ENCODE results near the gene WASF3. TPM values are rescaled to one million over a fixed set of nuclear protein-coding genes. Genes with fewer than 3 reads are reported as not detected.

WASF3 gene
- total RNA-seq, 3 donors from 2014 or later (not counting 1 experiment from before 2014, with no cell fraction given): 0.61 TPM; not detected in 2

DNA sequence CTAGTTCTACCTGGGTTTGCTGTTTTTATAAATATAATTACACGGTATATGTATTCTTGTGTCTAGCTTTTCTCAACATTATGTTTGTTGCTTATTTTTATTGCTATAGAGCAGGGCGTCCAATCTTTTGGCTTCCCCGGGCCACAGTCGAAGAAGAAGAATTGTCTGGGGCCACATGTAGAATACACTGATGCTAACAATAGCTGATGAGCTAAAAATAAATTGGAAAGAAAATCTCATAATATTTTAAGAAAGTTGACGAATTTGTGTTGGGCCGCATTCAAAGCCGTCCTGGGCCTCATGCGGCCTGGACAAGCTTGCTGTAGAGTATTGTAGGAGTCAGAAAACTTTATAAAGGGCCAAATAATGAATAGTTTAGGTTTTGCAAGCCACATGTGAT, 169.2 kb downstream of the WASF3 start:
- Mint-ChIP-seq H3K36me3 (no peaks in the 10 kb centered on the region), H3K27ac (no peak overlapping the region)
- ATAC-seq: no peak

GRCh38 chr13:26727122-26727521, 169.6 kb downstream of the WASF3 start:
- Mint-ChIP-seq H3K27ac (no peak overlapping the region), H3K36me3 (no peaks in the 10 kb centered on the region), H3K27me3 (ENCODE audit: low read depth in 2 of 2) (peaks cover 4 to 11% of the 10 kb centered on the region in 2 donors), H3K4me3 (no peak overlapping the region), H3K9me3 (peaks cover 0 to 2% of the 10 kb centered on the region in 2 donors), H3K4me1 (peaks cover 10 to 15% of the 10 kb centered on the region in 2 donors)
- DNase-seq (no peak), ATAC-seq (no peak)
- H3K27ac ChIP-seq (ENCODE audit: low read length): no peak overlapping the region
- H3K4me3 ChIP-seq (ENCODE audit: low read length): no peak overlapping the region
- intact Hi-C loops (cut with micrococcal nuclease): no loop called here
- no peaks in the 10 kb centered on the region for H3K36me3 ChIP-seq (ENCODE audit: control insufficient read depth, insufficient read depth, low read length)
- H3K9me3 ChIP-seq (ENCODE audit: control insufficient read depth, insufficient read depth, low read length): no peaks in the 10 kb centered on the region
- 84% methylated on average over 3 of the region's 3 CpGs for WGBS (ENCODE audit: insufficient coverage)
- TF ChIP-seq, protein P1, sequence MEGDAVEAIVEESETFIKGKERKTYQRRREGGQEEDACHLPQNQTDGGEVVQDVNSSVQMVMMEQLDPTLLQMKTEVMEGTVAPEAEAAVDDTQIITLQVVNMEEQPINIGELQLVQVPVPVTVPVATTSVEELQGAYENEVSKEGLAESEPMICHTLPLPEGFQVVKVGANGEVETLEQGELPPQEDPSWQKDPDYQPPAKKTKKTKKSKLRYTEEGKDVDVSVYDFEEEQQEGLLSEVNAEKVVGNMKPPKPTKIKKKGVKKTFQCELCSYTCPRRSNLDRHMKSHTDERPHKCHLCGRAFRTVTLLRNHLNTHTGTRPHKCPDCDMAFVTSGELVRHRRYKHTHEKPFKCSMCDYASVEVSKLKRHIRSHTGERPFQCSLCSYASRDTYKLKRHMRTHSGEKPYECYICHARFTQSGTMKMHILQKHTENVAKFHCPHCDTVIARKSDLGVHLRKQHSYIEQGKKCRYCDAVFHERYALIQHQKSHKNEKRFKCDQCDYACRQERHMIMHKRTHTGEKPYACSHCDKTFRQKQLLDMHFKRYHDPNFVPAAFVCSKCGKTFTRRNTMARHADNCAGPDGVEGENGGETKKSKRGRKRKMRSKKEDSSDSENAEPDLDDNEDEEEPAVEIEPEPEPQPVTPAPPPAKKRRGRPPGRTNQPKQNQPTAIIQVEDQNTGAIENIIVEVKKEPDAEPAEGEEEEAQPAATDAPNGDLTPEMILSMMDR (IDR thresholded peaks at IDR 0.05): no peak
- no peaks in the 10 kb centered on the region for H3K27me3 ChIP-seq (ENCODE audit: control insufficient read depth, insufficient read depth, low read length)
- H3K4me1 ChIP-seq (ENCODE audit: control insufficient read depth, insufficient read depth, low read length): peaks cover 4% of the 10 kb centered on the region

More for the DNA sequence above, 169.2 kb downstream of the WASF3 start:
- Mint-ChIP-seq H3K4me1 (peaks cover 14 to 20% of the 10 kb centered on the region in 2 donors), H3K9me3 (peaks cover 0 to under 1% of the 10 kb centered on the region in 2 donors), H3K4me3 (no peak overlapping the region), H3K27me3 (ENCODE audit: low read depth in 2 of 2) (peaks cover 2 to 7% of the 10 kb centered on the region in 2 donors)
- no peak for DNase-seq
- Histone ChIP-seq H3K4me1 (ENCODE audit: control insufficient read depth, insufficient read depth, low read length) (peaks cover 8% of the 10 kb centered on the region), H3K36me3 (ENCODE audit: control insufficient read depth, insufficient read depth, low read length) (no peaks in the 10 kb centered on the region), H3K27me3 (ENCODE audit: control insufficient read depth, insufficient read depth, low read length) (no peaks in the 10 kb centered on the region), H3K4me3 (ENCODE audit: low read length) (no peak overlapping the region), H3K27ac (ENCODE audit: low read length) (no peak overlapping the region), H3K9me3 (ENCODE audit: control insufficient read depth, insufficient read depth, low read length) (no peaks in the 10 kb centered on the region)
- intact Hi-C loops (cut with micrococcal nuclease): no loop called here
- WGBS (ENCODE audit: insufficient coverage): 93% methylated on average over 8 of the region's 8 CpGs
- TF ChIP-seq, protein P1 (IDR thresholded peaks at IDR 0.05): no peak

DNA sequence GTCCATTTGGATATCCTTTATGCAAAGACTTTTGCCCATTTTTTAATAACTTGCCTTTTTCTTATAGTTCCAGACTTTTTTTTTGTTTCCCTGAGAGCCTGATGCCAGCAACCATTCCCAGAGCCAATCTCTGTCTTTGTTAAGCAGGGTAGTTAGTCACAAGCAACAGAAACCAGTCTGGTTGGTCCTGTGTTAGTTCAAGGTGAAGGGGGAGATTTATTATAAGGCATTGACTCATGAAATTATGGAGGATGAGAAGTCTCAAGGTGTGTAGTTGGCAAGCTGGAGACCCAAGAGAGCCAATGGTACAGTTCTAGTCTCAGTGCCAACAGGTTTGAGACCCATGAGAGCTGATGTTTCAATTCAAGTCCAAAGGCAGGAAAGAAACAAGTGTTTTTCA, 170.2 kb downstream of the WASF3 start:
- Histone ChIP-seq H3K4me3 (ENCODE audit: low read length) (no peak overlapping the region), H3K27ac (ENCODE audit: low read length) (no peak overlapping the region), H3K9me3 (ENCODE audit: control insufficient read depth, insufficient read depth, low read length) (no peaks in the 10 kb centered on the region), H3K27me3 (ENCODE audit: control insufficient read depth, insufficient read depth, low read length) (no peaks in the 10 kb centered on the region), H3K36me3 (ENCODE audit: control insufficient read depth, insufficient read depth, low read length) (no peaks in the 10 kb centered on the region), H3K4me1 (ENCODE audit: control insufficient read depth, insufficient read depth, low read length) (no peaks in the 10 kb centered on the region)
- ATAC-seq: no peak
- Mint-ChIP-seq H3K36me3 (no peaks in the 10 kb centered on the region), H3K4me1 (peaks cover 6 to 10% of the 10 kb centered on the region in 2 donors), H3K9me3 (peaks cover 0 to 2% of the 10 kb centered on the region in 2 donors), H3K27ac (no peak overlapping the region), H3K27me3 (ENCODE audit: low read depth in 2 of 2) (peaks cover 4 to 11% of the 10 kb centered on the region in 2 donors), H3K4me3 (no peak overlapping the region)
- TF ChIP-seq, protein P1 (IDR thresholded peaks at IDR 0.05): no peak
- DNase-seq: no peak
- intact Hi-C loops (cut with micrococcal nuclease): no loop called here

GRCh38 chr13:26735677-26736076, 178.2 kb downstream of the WASF3 start:
- Mint-ChIP-seq H3K4me3 (no peak overlapping the region), H3K27me3 (ENCODE audit: low read depth in 2 of 2) (peaks cover 11% of the 10 kb centered on the region in 2 donors), H3K36me3 (peaks cover 6% of the 10 kb centered on the region), H3K4me1 (no peaks in the 10 kb centered on the region), H3K27ac (no peak overlapping the region), H3K9me3 (peaks cover 4 to 6% of the 10 kb centered on the region in 2 donors)
- no peak overlapping the region for H3K4me3 ChIP-seq (ENCODE audit: low read length)
- 84% methylated on average over 9 of the region's 9 CpGs for WGBS (ENCODE audit: insufficient coverage)
- peaks cover 10% of the 10 kb centered on the region for H3K9me3 ChIP-seq (ENCODE audit: control insufficient read depth, insufficient read depth, low read length)
- no peak overlapping the region for H3K27ac ChIP-seq (ENCODE audit: low read length)
- ATAC-seq: no peak
- DNase-seq: no peak
- no peaks in the 10 kb centered on the region for H3K27me3 ChIP-seq (ENCODE audit: control insufficient read depth, insufficient read depth, low read length)
- H3K36me3 ChIP-seq (ENCODE audit: control insufficient read depth, insufficient read depth, low read length): no peaks in the 10 kb centered on the region
- H3K4me1 ChIP-seq (ENCODE audit: control insufficient read depth, insufficient read depth, low read length): no peaks in the 10 kb centered on the region
- intact Hi-C loops (cut with micrococcal nuclease): no loop called here
- TF ChIP-seq, protein P1 (IDR thresholded peaks at IDR 0.05): no peak

Data from natural killer cell (primary cell).